ENCODE measurements around the gene BLOC1S6. TPM values are rescaled to one million over a fixed set of nuclear protein-coding genes. Genes with fewer than 3 reads are reported as not detected.

Gene BLOC1S6
- total RNA-seq, 2 donors from 2014 or later = 27.7 to 37.0 TPM

GRCh38 chr15:45586125-45586524, 1.1 kb upstream of the BLOC1S6 start:
- no peak for ATAC-seq
- no peak for DNase-seq
- intact Hi-C loops (cut with DNase I) = loop anchor here in 1 of 2 donors (2.0 kb wide), 1 partner anchor 63 kb away; the partner anchor contains the start of gene SLC30A4

- peak in 1 of 2 donors; percentile 2 for ATAC-seq
Observed at GRCh38 chr15:45586601-45587094, 531 bp upstream of the BLOC1S6 start.

GRCh38 chr15:45587863-45588170, 638 bp downstream of the BLOC1S6 start:
- ATAC-seq = no peak

More at GRCh38 chr15:45586601-45587094, 531 bp upstream of the BLOC1S6 start:
- intact Hi-C loops (cut with DNase I) = loop anchor here in 1 of 2 donors (2.0 kb wide), 1 partner anchor 64 kb away; the partner anchor contains the start of gene SLC30A4
- DNase-seq = no peak

GRCh38 chr15:45588219-45588875, 1.2 kb downstream of the BLOC1S6 start:
- no peak for DNase-seq
- no peak for ATAC-seq
- intact Hi-C loops (cut with DNase I) = no loop called here

More at GRCh38 chr15:45587863-45588170, 638 bp downstream of the BLOC1S6 start:
- intact Hi-C loops (cut with DNase I) = loop anchor here in 1 of 2 donors (2.0 kb wide), 1 partner anchor 65 kb away; the partner anchor contains the start of gene SLC30A4
- no peak for DNase-seq

GRCh38 chr15:45589256-45589655, 2.1 kb downstream of the BLOC1S6 start:
- ATAC-seq = no peak
- intact Hi-C loops (cut with DNase I) = no loop called here

GRCh38 chr15:45594319-45594718, 7.1 kb downstream of the BLOC1S6 start:
- intact Hi-C loops (cut with DNase I) = no loop called here
- ATAC-seq = no peak
- no peak for DNase-seq

More at GRCh38 chr15:45589256-45589655, 2.1 kb downstream of the BLOC1S6 start:
- DNase-seq = no peak

GRCh38 chr15:45594835-45595530, 7.8 kb downstream of the BLOC1S6 start:
- DNase-seq (no peak), ATAC-seq (no peak)
- intact Hi-C loops (cut with DNase I) = no loop called here

- DNase-seq = no peak
- ATAC-seq = no peak
- intact Hi-C loops (cut with DNase I) = no loop called here
Observed at GRCh38 chr15:45603881-45604280, 16.7 kb downstream of the BLOC1S6 start.

- ATAC-seq = no peak
- intact Hi-C loops (cut with DNase I) = no loop called here
Observed at GRCh38 chr15:45604326-45604725, 17.1 kb downstream of the BLOC1S6 start.

GRCh38 chr15:45606413-45606812, 19.2 kb downstream of the BLOC1S6 start:
- no peak for DNase-seq
- intact Hi-C loops (cut with DNase I) = no loop called here
- no peak for ATAC-seq

More at GRCh38 chr15:45604326-45604725, 17.1 kb downstream of the BLOC1S6 start:
- DNase-seq = no peak

- ATAC-seq = no peak
- DNase-seq = no peak
- intact Hi-C loops (cut with DNase I) = no loop called here
Observed at GRCh38 chr15:45606841-45607240, 19.7 kb downstream of the BLOC1S6 start.

- DNase-seq (no peak), ATAC-seq (no peak)
- intact Hi-C loops (cut with DNase I) = loop anchor here in 1 of 2 donors (10.0 kb wide), 1 partner anchor 157 kb away; no protein-coding TSS in a partner anchor
Observed at GRCh38 chr15:45611305-45611704, 24.1 kb downstream of the BLOC1S6 start.

GRCh38 chr15:45612790-45613415, 25.7 kb downstream of the BLOC1S6 start:
- DNase-seq (no peak), ATAC-seq (no peak)
- intact Hi-C loops (cut with DNase I) = loop anchor here in 1 of 2 donors (10.0 kb wide), 1 partner anchor 158 kb away; no protein-coding TSS in a partner anchor

- intact Hi-C loops (cut with DNase I) = loop anchor here in 1 of 2 donors (10.0 kb wide), 1 partner anchor 162 kb away; no protein-coding TSS in a partner anchor
- DNase-seq (no peak), ATAC-seq (no peak)
Observed at GRCh38 chr15:45616901-45617323, 29.7 kb downstream of the BLOC1S6 start.

- ATAC-seq (no peak), DNase-seq (no peak)
- intact Hi-C loops (cut with DNase I) = loop anchor here in 1 of 2 donors (10.0 kb wide), 1 partner anchor 164 kb away; no protein-coding TSS in a partner anchor
Observed at GRCh38 chr15:45618813-45619212, 31.6 kb downstream of the BLOC1S6 start.

- intact Hi-C loops (cut with DNase I) = no loop called here
- no peak for DNase-seq
- ATAC-seq = no peak
Observed at GRCh38 chr15:45628136-45628535, 41.0 kb downstream of the BLOC1S6 start.

- intact Hi-C loops (cut with DNase I) = no loop called here
- DNase-seq (peak; percentile 50), ATAC-seq (peak in 1 of 2 donors; percentile 71)
Observed at GRCh38 chr15:45630917-45631691, 43.9 kb downstream of the BLOC1S6 start.

GRCh38 chr15:45631776-45632175, 44.6 kb downstream of the BLOC1S6 start:
- DNase-seq = no peak
- no peak for ATAC-seq
- intact Hi-C loops (cut with DNase I) = no loop called here

All from left cardiac atrium (tissue), 4 donors.